Osteocyte (in vitro differentiated cells): ENCODE results near the gene PRDM5. TPM values are rescaled to one million over a fixed set of nuclear protein-coding genes. Genes with fewer than 3 reads are reported as not detected.
A peak's percentile ranks its signal among the peaks of the same experiment; 100 is the strongest.

Experiments
- DNase-seq: peaks from one replicate; pipeline ENCODE4 v3.0.0; 2021; ENCODE audit warnings: mixed read lengths; ENCODE audit not compliant: unreplicated experiment; ENCODE audit errors: extremely low spot score
- H3K27ac Mint-ChIP-seq: one replicate; pipeline ENCODE4 v1.8.0; 2021; ENCODE audit warnings: mild to moderate bottlenecking, mixed read lengths; ENCODE audit not compliant: unreplicated experiment
- H3K27me3 Mint-ChIP-seq: one replicate; pipeline ENCODE4 v1.8.0; 2021; ENCODE audit warnings: mixed read lengths; ENCODE audit not compliant: unreplicated experiment
- H3K36me3 Mint-ChIP-seq: one replicate; pipeline ENCODE4 v1.8.0; 2021; ENCODE audit warnings: mixed read lengths; ENCODE audit not compliant: unreplicated experiment
- H3K4me1 Mint-ChIP-seq: one replicate; pipeline ENCODE4 v1.8.0; 2021; ENCODE audit warnings: mixed read lengths; ENCODE audit not compliant: unreplicated experiment
- H3K4me3 Mint-ChIP-seq: one replicate; pipeline ENCODE4 v1.8.0; 2021; ENCODE audit warnings: mild to moderate bottlenecking, moderate library complexity, mixed read lengths; ENCODE audit not compliant: unreplicated experiment
- H3K9me3 Mint-ChIP-seq: one replicate; pipeline ENCODE4 v1.8.0; 2021; ENCODE audit warnings: mixed read lengths; ENCODE audit not compliant: unreplicated experiment
- total RNA-seq: library from RNA; stranded (reverse); gene quantifications from 2 replicates; pipeline ENCODE4 v1.2.1, GENCODE V29; 2021
- TF ChIP-seq, protein P1 (sequence below): fragments of 200-600 bp; sonication (generic); IDR thresholded peaks from 2 replicates; pipeline ENCODE4 v1.5.0; 2021; ENCODE audit warnings: antibody characterized with exemption, mild to moderate bottlenecking, moderate library complexity

Gene PRDM5
- total RNA-seq, 1 donor from 2014 or later: 9.4 TPM

DNA sequence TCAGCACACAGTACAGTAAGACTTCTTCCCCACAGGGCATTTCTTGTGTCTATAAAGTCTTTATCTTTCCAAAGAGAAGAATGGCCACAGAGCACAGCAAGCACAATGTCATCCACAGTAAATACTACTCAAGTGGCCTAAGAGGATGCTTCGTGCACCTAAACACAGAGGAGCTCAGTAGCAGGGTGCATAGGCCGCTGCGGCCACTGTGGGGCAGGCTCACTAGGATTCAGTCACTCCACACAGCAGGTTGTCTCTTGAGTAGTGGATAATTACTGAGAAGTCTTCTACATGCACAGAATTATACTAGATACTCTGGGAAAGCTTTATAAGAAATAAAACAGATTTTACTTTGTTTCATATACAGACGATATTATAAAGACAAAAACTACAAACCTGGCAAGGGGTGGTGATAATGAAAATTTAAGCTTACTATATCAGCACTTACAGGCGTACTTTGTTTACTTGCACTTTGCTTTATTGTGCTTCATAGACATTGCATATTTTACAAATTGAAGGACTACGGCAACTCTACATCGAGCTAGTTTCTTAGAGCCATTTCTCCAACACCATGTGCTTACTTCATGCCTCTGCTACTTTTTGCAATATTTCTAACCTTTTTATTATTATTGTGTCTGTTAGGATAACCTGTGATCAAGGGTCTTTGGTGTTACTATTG is 78.5 kb downstream of the PRDM5 start:
- Mint-ChIP-seq H3K27ac (no peak overlapping the region), H3K36me3 (peaks cover 4% of the 10 kb centered on the region), H3K4me1 (peaks cover 29% of the 10 kb centered on the region), H3K9me3 (no peaks in the 10 kb centered on the region), H3K4me3 (no peak overlapping the region), H3K27me3 (no peaks in the 10 kb centered on the region)
- no peak for DNase-seq
- TF ChIP-seq, protein P1, sequence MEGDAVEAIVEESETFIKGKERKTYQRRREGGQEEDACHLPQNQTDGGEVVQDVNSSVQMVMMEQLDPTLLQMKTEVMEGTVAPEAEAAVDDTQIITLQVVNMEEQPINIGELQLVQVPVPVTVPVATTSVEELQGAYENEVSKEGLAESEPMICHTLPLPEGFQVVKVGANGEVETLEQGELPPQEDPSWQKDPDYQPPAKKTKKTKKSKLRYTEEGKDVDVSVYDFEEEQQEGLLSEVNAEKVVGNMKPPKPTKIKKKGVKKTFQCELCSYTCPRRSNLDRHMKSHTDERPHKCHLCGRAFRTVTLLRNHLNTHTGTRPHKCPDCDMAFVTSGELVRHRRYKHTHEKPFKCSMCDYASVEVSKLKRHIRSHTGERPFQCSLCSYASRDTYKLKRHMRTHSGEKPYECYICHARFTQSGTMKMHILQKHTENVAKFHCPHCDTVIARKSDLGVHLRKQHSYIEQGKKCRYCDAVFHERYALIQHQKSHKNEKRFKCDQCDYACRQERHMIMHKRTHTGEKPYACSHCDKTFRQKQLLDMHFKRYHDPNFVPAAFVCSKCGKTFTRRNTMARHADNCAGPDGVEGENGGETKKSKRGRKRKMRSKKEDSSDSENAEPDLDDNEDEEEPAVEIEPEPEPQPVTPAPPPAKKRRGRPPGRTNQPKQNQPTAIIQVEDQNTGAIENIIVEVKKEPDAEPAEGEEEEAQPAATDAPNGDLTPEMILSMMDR: peak; percentile 40

DNA sequence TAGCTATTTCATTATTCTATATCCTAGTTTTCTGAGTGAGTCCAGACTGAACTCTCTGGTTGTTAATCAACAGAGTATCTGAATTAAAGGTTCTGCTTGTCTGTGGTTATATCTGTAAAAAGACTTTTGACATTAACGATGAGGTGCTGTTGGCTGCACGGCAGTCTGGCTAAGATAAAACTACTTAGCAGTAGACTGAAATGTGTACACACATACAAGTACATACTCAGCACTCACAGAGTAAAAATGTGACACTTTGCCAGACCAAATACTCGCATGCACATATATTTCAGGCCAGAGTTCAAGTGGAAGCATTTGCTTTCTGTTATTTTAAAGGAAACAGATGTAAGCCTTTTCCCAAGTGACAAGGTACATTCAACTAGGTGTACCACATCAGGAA is 80.5 kb downstream of the PRDM5 start:
- H3K4me3 Mint-ChIP-seq: no peak overlapping the region
- peak overlapping the region; percentile 63 for H3K27ac Mint-ChIP-seq
- H3K4me1 Mint-ChIP-seq: peaks cover 23% of the 10 kb centered on the region
- no peak for DNase-seq
- no peaks in the 10 kb centered on the region for H3K27me3 Mint-ChIP-seq
- TF ChIP-seq, protein P1: no peak
- H3K36me3 Mint-ChIP-seq: no peaks in the 10 kb centered on the region
- H3K9me3 Mint-ChIP-seq: no peaks in the 10 kb centered on the region

DNA sequence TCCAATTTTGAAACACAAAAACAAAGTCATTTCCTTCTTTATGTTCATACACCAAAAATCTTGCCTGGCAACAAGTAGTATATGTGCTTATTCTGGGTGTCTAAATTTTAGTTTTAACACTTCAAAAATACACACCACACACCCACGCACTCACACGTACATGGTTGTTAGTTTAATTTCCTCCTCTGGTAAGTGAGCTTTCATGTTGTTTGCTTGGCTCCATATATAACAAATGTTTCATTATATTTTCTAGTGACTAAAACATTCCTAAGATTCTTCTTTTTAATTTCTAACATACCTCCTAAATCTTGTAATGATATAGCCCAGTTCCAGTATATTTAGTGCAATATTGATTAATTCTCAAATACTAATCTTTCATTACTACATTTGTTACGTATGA is 80.9 kb downstream of the PRDM5 start:
- H3K9me3 Mint-ChIP-seq: no peaks in the 10 kb centered on the region
- no peaks in the 10 kb centered on the region for H3K36me3 Mint-ChIP-seq
- H3K27ac Mint-ChIP-seq: peak overlapping the region; percentile 63
- TF ChIP-seq, protein P1: no peak
- no peaks in the 10 kb centered on the region for H3K27me3 Mint-ChIP-seq
- H3K4me3 Mint-ChIP-seq: no peak overlapping the region
- DNase-seq: no peak
- peaks cover 23% of the 10 kb centered on the region for H3K4me1 Mint-ChIP-seq

DNA sequence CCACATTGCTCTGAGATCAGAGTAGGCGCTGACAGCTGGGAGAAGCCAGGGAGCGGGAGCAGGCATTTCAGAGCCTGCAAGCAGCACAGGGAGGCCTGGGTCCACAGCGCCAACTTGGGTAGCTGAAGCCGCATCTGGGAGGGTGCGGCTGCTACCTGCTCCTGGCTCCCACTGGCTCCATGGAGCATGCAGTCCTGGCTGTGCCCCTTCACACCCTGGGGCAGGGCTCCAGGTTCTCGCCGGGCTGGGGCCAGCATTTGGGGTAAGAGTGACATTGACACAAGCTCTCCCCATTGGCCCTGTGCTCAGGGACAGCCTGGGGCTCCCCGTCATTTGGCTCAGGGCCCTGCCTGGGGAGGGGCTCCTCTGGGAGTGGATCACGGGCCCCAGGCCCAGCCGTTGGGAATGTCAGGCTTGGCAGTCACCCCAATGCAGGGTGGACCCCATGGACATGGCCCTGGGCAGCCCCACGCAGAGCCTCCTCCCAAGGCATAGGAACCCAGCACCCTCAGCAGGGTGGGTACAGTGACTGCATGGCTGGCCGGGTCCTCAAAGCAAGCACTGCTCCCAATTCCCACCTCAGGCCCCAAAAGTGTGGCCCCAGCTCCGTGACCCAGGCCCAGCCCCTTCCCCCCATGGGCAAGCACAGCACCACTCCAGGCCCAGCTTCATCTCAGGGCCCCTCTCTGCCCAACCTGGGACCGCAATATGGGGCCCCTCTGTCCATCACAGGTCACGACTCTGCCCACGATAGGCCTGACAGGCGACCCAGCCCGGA is 82.4 kb downstream of the PRDM5 start:
- Mint-ChIP-seq H3K27me3 (no peaks in the 10 kb centered on the region), H3K9me3 (no peaks in the 10 kb centered on the region), H3K4me3 (no peak overlapping the region), H3K27ac (no peak overlapping the region), H3K4me1 (peaks cover 23% of the 10 kb centered on the region), H3K36me3 (no peaks in the 10 kb centered on the region)
- TF ChIP-seq, protein P1: no peak
- DNase-seq: no peak

DNA sequence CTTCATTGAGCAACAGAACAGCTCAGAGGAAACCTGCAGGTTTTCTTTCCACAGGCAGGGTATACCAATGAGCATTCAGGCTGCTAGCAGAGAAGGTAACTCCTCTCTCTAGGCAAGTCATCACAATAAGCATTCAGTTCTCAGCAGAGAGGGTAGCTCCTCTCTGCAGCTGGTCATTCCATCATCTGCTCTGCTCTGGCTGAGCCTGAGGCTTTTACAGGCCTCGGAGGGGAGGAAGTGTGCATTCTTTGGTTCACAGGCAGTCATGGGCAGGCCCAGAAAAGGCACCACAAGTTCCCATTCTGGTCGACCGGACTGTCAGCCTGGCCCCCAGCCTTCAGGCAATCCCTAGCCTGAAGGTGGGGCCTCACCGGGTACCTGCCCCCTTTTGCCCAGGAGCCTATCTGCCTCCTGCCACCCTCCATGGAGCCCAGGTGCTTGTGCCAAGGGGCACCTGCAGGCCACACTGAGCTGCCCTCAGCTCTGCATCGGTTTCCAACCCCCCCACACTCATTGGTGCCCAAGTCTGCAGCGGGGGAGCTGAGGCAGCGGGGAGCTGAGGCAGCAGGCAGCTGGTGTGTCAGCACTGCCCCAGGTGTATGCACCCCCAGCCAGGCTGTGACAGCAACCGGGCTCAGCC is 83.1 kb downstream of the PRDM5 start:
- Mint-ChIP-seq H3K27ac (no peak overlapping the region), H3K4me3 (no peak overlapping the region), H3K4me1 (peaks cover 23% of the 10 kb centered on the region), H3K9me3 (peaks cover 6% of the 10 kb centered on the region), H3K36me3 (peaks cover under 1% of the 10 kb centered on the region), H3K27me3 (no peaks in the 10 kb centered on the region)
- DNase-seq: no peak
- TF ChIP-seq, protein P1: no peak
